22Rv1 (cell line): Measurements from ENCODE around the gene CYP19A1.

ENCODE experiments used
- ZFX ChIP-seq: fragments of 450-650 bp; IDR thresholded peaks from 2 replicates; pipeline ENCODE4 v1.6.1; 2017; ENCODE audit warnings: antibody characterized with exemption, borderline replicate concordance
- TF ChIP-seq, protein P1 (sequence below): fragments of 450-650 bp; IDR thresholded peaks from 2 replicates; pipeline ENCODE4 v1.5.1; 2017; ENCODE audit warnings: mild to moderate bottlenecking

DNA sequence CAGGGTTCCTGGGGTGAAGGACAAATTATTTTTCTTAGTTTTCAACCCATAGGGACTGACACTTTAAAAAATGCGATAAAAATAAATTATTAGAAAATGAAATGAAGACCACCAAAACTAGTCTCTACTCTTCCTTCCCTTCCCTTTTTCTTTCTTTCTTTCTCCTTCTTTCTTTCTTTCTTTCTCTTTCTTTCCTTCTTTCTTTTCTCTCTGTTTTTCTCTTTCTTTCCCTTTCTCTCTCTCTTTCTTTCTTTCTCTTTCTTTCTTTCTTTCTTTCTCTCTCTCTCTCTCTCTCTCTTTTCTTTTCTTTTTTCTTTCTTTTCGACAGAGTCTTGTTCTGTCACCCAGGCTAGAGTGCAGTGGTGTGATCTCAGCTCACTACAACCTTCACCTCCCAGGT, 144.4 kb downstream of the CYP19A1 start:
- TF ChIP-seq, protein P1, sequence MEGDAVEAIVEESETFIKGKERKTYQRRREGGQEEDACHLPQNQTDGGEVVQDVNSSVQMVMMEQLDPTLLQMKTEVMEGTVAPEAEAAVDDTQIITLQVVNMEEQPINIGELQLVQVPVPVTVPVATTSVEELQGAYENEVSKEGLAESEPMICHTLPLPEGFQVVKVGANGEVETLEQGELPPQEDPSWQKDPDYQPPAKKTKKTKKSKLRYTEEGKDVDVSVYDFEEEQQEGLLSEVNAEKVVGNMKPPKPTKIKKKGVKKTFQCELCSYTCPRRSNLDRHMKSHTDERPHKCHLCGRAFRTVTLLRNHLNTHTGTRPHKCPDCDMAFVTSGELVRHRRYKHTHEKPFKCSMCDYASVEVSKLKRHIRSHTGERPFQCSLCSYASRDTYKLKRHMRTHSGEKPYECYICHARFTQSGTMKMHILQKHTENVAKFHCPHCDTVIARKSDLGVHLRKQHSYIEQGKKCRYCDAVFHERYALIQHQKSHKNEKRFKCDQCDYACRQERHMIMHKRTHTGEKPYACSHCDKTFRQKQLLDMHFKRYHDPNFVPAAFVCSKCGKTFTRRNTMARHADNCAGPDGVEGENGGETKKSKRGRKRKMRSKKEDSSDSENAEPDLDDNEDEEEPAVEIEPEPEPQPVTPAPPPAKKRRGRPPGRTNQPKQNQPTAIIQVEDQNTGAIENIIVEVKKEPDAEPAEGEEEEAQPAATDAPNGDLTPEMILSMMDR, result no peak
- TF ChIP-seq ZFX, result no peak
